Right lobe of liver (tissue), 6 donors: ENCODE results near the gene SCGB1A1. TPM values are rescaled to one million over a fixed set of nuclear protein-coding genes. Genes with fewer than 3 reads are reported as not detected.

Source experiments
- ATAC-seq, 4 donors: fragments of 200-7000 bp; cut with Tn5 transposase; one replicate each; pipeline ENCODE4 v1.9.1; 2020; ENCODE audit warnings: mild to moderate bottlenecking in 4 of 4, moderate library complexity in 4 of 4
- DNase-seq, 3 donors: peaks; one replicate each; pipeline ENCODE4 v3.0.0-alpha.2; 2020
- H3K27ac ChIP-seq, 3 donors: fragments of 200-600 bp; one replicate each; pipeline ENCODE4 v1.8.0; 2022
- H3K27me3 ChIP-seq, 2 donors: fragments of 200-600 bp; one replicate each; pipeline ENCODE4 v1.8.0; 2022
- H3K36me3 ChIP-seq, 4 donors: fragments of 200-600 bp; sonication (generic) in 1 of 4; one replicate each; pipeline versions ENCODE4 v1.5.1 to v1.8.0; 2017 to 2022; ENCODE audit warnings: control low read depth in 1 of 4
- H3K4me1 ChIP-seq, 4 donors: fragments of 200-600 bp; sonication (generic) in 1 of 4; one replicate each; pipeline versions ENCODE4 v1.5.1 to v1.8.0; 2017 to 2022; ENCODE audit warnings: control low read depth in 1 of 4
- H3K4me3 ChIP-seq, 3 donors: fragments of 200-600 bp; one replicate each; pipeline ENCODE4 v1.8.0; 2022
- H3K9me3 ChIP-seq, 4 donors: fragments of 200-600 bp; sonication (generic) in 1 of 4; one replicate each; pipeline versions ENCODE4 v1.5.1 to v1.8.0; 2017 to 2022; ENCODE audit warnings: control low read depth in 1 of 4
- POLR2A ChIP-seq: fragments of 450-650 bp; IDR thresholded peaks from one replicate; pipeline ENCODE4 v1.6.1; 2017; ENCODE audit warnings: antibody characterized with exemption, mild to moderate bottlenecking
- WGBS: methylation state at CpG from one replicate; pipeline ENCODE4 v1.1.6; 2018; ENCODE audit warnings: low coverage, low lambda C conversion rate; ENCODE audit not compliant: insufficient coverage; ENCODE audit errors: missing lambda C conversion rate; 5-methylcytosine and 5-hydroxymethylcytosine counted together
- intact Hi-C, 2 donors: fragments of 100-400 bp; cut with DNase I; formaldehyde crosslinking; loops; one replicate each; pipeline versions ENCODE4 v1.11.2 to v1.14.1; 2022
- total RNA-seq, 6 experiments: library from RNA; depleted of rRNA in 2 of 6; stranded (reverse); fragments of >200 nt in 2 of 6; fragmentation: NEBNext Ultra II Directional in 3 of 6; extraction: Animal tissue kit (Norgen Biotek cat#: 25700) in 3 of 6; gene quantifications; one replicate each; pipeline versions ENCODE4 v1.1.0 to v1.2.4, GENCODE V29; 2016 to 2023
- TF ChIP-seq, protein P1 (sequence below), 4 donors: fragments of 200-600 bp in 3 of 4; fragments of 450-650 bp in 1 of 4; IDR thresholded peaks; one replicate each; pipeline versions ENCODE4 v1.5.1 to v1.8.0; 2016 to 2022; ENCODE audit warnings: antibody characterized with exemption in 4 of 4, mild to moderate bottlenecking in 2 of 4
- donor health status: DM: no; HTN: yes; CAD: no.
- donor health status: DM: no; HTN: no; CAD: no.
- donor health status: DM: no; HTN: no; CAD: no.
- donor health status: DM: no; HTN: yes; CAD: no.
- donor health status: DM: no; HTN: yes; CAD: no.

Gene SCGB1A1
- total RNA-seq, 6 experiments from 2014 or later = not detected

DNA sequence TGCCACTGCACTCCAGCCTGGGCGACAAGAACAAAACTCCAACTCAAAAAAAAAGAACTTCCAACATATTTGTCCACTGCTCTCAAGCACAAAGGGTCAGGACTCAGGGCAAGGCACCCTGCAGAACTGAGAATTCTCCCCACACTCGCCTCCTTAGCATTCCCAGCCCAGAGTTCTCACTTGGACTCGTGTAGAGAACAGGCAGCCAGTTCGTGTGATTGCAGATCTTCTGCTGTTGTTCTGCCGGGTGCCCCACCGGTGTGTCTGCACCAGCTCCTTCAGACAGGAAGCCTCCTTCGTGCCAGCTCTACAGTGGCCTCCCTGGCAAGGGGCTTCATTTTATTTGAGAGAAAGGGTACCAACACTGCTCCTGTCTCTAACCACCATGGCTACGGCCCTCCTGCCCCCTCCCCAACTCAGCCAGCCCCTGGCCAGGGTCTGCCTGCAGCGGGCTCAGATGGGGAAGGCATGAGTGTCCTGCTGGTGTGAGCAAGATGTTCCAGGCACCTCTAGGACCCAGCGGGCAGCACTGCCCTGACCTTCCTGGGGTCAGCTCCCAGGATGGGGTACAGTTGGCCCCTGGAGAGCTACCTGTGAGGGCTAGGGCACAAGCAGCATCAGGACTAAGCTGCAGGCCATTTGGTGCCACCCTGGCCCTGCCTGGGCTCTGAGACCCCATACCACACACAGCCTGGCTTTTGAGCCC, 19.5 kb upstream of the SCGB1A1 start:
- H3K4me1 ChIP-seq = peaks cover 0 to 13% (median 6%) of the 10 kb centered on the region in 4 donors
- no peaks in the 10 kb centered on the region for H3K27me3 ChIP-seq
- H3K4me3 ChIP-seq = no peak overlapping the region
- H3K27ac ChIP-seq = no peak overlapping the region
- intact Hi-C loops = no loop called here
- TF ChIP-seq, protein P1, sequence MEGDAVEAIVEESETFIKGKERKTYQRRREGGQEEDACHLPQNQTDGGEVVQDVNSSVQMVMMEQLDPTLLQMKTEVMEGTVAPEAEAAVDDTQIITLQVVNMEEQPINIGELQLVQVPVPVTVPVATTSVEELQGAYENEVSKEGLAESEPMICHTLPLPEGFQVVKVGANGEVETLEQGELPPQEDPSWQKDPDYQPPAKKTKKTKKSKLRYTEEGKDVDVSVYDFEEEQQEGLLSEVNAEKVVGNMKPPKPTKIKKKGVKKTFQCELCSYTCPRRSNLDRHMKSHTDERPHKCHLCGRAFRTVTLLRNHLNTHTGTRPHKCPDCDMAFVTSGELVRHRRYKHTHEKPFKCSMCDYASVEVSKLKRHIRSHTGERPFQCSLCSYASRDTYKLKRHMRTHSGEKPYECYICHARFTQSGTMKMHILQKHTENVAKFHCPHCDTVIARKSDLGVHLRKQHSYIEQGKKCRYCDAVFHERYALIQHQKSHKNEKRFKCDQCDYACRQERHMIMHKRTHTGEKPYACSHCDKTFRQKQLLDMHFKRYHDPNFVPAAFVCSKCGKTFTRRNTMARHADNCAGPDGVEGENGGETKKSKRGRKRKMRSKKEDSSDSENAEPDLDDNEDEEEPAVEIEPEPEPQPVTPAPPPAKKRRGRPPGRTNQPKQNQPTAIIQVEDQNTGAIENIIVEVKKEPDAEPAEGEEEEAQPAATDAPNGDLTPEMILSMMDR (IDR thresholded peaks at IDR 0.05) = no peak
- TF ChIP-seq POLR2A = no peak
- H3K9me3 ChIP-seq = no peaks in the 10 kb centered on the region
- WGBS = 68% methylated on average over 6 of the region's 10 CpGs
- ATAC-seq = no peak
- H3K36me3 ChIP-seq = no peaks in the 10 kb centered on the region
- no peak for DNase-seq

DNA sequence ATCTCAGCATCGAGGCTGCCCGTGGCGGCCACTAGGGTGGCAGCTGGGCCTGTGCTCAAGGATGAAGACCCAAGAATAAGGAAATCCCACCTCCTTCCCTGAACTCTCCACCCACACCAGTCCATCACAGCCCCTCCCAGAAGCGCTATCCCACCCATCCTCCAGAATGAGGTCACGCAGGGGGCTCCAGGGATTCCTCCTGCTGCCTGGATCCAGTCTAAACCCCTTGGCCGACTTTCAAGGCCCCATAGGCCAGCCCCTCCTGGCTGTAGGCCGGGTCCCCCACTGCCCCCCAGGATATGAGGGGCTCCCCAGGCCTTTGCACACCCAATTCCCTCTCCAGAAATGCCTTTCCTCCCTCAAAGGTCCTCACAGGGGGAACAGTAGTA, 19.0 kb upstream of the SCGB1A1 start:
- DNase-seq = no peak
- no peak for ATAC-seq
- no peaks in the 10 kb centered on the region for H3K36me3 ChIP-seq
- no peak overlapping the region for H3K27ac ChIP-seq
- no peaks in the 10 kb centered on the region for H3K9me3 ChIP-seq
- WGBS = 76% methylated on average over 2 of the region's 7 CpGs
- H3K4me1 ChIP-seq = peaks cover 0 to 13% (median 6%) of the 10 kb centered on the region in 4 donors
- H3K4me3 ChIP-seq = no peak overlapping the region
- no peaks in the 10 kb centered on the region for H3K27me3 ChIP-seq
- intact Hi-C loops = no loop called here
- TF ChIP-seq, protein P1 (IDR thresholded peaks at IDR 0.05) = no peak
- TF ChIP-seq POLR2A = no peak

DNA sequence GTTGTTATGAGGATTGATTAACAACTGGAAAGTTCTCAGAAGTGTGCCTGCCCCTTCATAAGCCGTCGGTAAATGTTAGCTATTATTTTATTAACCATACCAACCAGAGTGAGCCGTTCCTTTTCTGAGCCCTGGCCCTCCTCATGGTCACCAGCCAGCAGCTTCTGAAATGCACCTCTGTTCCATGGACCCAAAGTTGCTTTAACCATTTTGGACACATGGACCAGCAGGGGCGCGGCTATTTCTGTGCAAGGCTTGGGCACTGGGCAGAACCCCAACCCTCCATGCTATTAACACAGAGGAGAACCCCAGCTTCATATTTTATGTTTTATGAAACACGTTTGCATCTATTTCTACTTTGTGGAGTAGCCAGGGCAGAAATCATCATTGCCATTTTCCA, 18.6 kb upstream of the SCGB1A1 start:
- WGBS = 73% methylated on average over 4 of the region's 6 CpGs
- peaks cover 0 to 12% (median 5%) of the 10 kb centered on the region in 4 donors for H3K4me1 ChIP-seq
- no peaks in the 10 kb centered on the region for H3K9me3 ChIP-seq
- no peak overlapping the region for H3K27ac ChIP-seq
- H3K4me3 ChIP-seq = no peak overlapping the region
- ATAC-seq = no peak
- H3K27me3 ChIP-seq = no peaks in the 10 kb centered on the region
- DNase-seq = no peak
- no peak for TF ChIP-seq POLR2A
- TF ChIP-seq, protein P1 (IDR thresholded peaks at IDR 0.05) = no peak
- intact Hi-C loops = no loop called here
- H3K36me3 ChIP-seq = no peaks in the 10 kb centered on the region

DNA sequence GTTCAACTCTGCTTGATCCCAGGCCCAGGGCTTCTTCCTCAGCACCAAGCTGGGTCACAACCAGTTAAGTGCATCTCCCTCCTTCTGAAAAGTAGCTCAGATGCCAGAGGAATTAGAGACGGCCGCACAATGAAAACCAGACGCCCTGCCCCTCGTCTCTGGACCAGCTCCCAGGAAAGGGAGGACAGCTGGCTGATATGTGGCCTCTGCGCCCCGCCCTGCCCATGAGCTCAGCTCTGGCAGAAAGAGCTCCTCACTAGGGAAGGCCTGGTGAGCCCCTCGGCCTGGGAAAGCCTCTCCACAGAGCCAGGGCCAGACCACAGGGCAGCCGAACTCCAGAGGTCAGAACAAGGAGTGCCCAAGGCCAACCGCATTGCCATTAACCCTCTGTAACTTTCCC, 18.1 kb upstream of the SCGB1A1 start:
- no peak overlapping the region for H3K4me3 ChIP-seq
- no peaks in the 10 kb centered on the region for H3K9me3 ChIP-seq
- no peaks in the 10 kb centered on the region for H3K27me3 ChIP-seq
- peaks cover 0 to 12% (median 5%) of the 10 kb centered on the region in 4 donors for H3K4me1 ChIP-seq
- WGBS = 0% methylated on average over 3 of the region's 9 CpGs
- no peak overlapping the region for H3K27ac ChIP-seq
- H3K36me3 ChIP-seq = no peaks in the 10 kb centered on the region
- TF ChIP-seq, protein P1 (IDR thresholded peaks at IDR 0.05) = no peak
- no peak for TF ChIP-seq POLR2A
- intact Hi-C loops = no loop called here
- peak in 2 of 4 donors; percentile 18 to 41 for ATAC-seq
- no peak for DNase-seq
